KMS-11 (cell line): ENCODE results near the gene DSEL.

ENCODE experiments used
- H2AFZ ChIP-seq: fragments of 200-600 bp; sonication (generic); 2 replicates; pipeline ENCODE4 v1.6.1; 2016; ENCODE audit warnings: antibody characterized with exemption, mixed run types, low read depth
- H3K27ac ChIP-seq: fragments of 200-600 bp; sonication (generic); 2 replicates; pipeline ENCODE4 v1.6.1; 2016; ENCODE audit warnings: mild to moderate bottlenecking, mixed run types
- H3K27me3 ChIP-seq: fragments of 200-600 bp; sonication (generic); 2 replicates; pipeline ENCODE4 v1.6.1; 2017; ENCODE audit warnings: mild to moderate bottlenecking, low read depth, mixed run types, moderate library complexity; ENCODE audit not compliant: insufficient read depth
- H3K36me3 ChIP-seq: fragments of 200-600 bp; sonication (generic); 2 replicates; pipeline ENCODE4 v1.6.1; 2017; ENCODE audit warnings: mild to moderate bottlenecking, mixed run types; ENCODE audit not compliant: insufficient read depth
- H3K4me1 ChIP-seq: fragments of 200-600 bp; sonication (generic); 2 replicates; pipeline ENCODE4 v1.6.1; 2016; ENCODE audit warnings: mild to moderate bottlenecking, low read depth, mixed run types; ENCODE audit not compliant: poor library complexity, severe bottlenecking
- H3K4me2 ChIP-seq: fragments of 200-600 bp; sonication (generic); 2 replicates; pipeline ENCODE4 v1.7.0; 2016; ENCODE audit warnings: mild to moderate bottlenecking, mixed run types
- H3K4me3 ChIP-seq: fragments of 200-600 bp; sonication (generic); IDR thresholded peaks from 2 replicates; pipeline ENCODE4 v1.6.1; 2017; ENCODE audit warnings: low read depth, low read length, mixed read lengths; ENCODE audit not compliant: insufficient read depth
- H3K79me2 ChIP-seq: fragments of 200-600 bp; sonication (generic); 2 replicates; pipeline ENCODE4 v1.6.1; 2016; ENCODE audit warnings: low read depth, mixed run types; ENCODE audit not compliant: insufficient read depth
- H3K9ac ChIP-seq: fragments of 200-600 bp; sonication (generic); 2 replicates; pipeline ENCODE4 v1.6.1; 2016; ENCODE audit warnings: mild to moderate bottlenecking, mixed run types
- H4K20me1 ChIP-seq: fragments of 200-600 bp; sonication (generic); 2 replicates; pipeline ENCODE4 v1.6.1; 2016; ENCODE audit warnings: mild to moderate bottlenecking, mixed run types; ENCODE audit not compliant: insufficient read depth
- CTCF ChIP-seq: fragments of 200-600 bp; sonication (generic); conservative IDR thresholded peaks from 2 replicates; pipeline ENCODE4 v1.6.1; 2017; ENCODE audit warnings: low read depth, mild to moderate bottlenecking, antibody characterized with exemption, low read length, moderate library complexity, mixed read lengths

The DSEL gene

GRCh38 chr18:67464499-67464898, 52.0 kb downstream of the DSEL start:
- H3K4me1 ChIP-seq: no peaks in the 10 kb centered on the region
- H3K79me2 ChIP-seq: no peaks in the 10 kb centered on the region
- no peak overlapping the region for H2AFZ ChIP-seq
- H3K36me3 ChIP-seq: no peaks in the 10 kb centered on the region
- no peak overlapping the region for H3K4me3 ChIP-seq
- no peaks in the 10 kb centered on the region for H3K27me3 ChIP-seq
- H3K4me2 ChIP-seq: no peak overlapping the region
- TF ChIP-seq CTCF: no peak
- no peak overlapping the region for H3K9ac ChIP-seq
- no peak overlapping the region for H3K27ac ChIP-seq
- no peaks in the 10 kb centered on the region for H4K20me1 ChIP-seq

GRCh38 chr18:67463829-67464228, 52.7 kb downstream of the DSEL start:
- no peak overlapping the region for H3K4me2 ChIP-seq
- H2AFZ ChIP-seq: no peak overlapping the region
- H3K27me3 ChIP-seq: no peaks in the 10 kb centered on the region
- H3K4me1 ChIP-seq: no peaks in the 10 kb centered on the region
- no peak overlapping the region for H3K27ac ChIP-seq
- no peak overlapping the region for H3K9ac ChIP-seq
- H3K36me3 ChIP-seq: no peaks in the 10 kb centered on the region
- no peak for TF ChIP-seq CTCF
- no peaks in the 10 kb centered on the region for H4K20me1 ChIP-seq
- H3K79me2 ChIP-seq: no peaks in the 10 kb centered on the region
- no peak overlapping the region for H3K4me3 ChIP-seq

GRCh38 chr18:67456711-67457110, 59.8 kb downstream of the DSEL start:
- no peak for TF ChIP-seq CTCF
- Histone ChIP-seq H3K36me3 (no peaks in the 10 kb centered on the region), H3K4me3 (no peak overlapping the region), H2AFZ (no peak overlapping the region), H3K27ac (no peak overlapping the region), H3K4me2 (no peak overlapping the region), H3K4me1 (no peaks in the 10 kb centered on the region), H3K9ac (no peak overlapping the region), H3K27me3 (no peaks in the 10 kb centered on the region), H4K20me1 (no peaks in the 10 kb centered on the region), H3K79me2 (no peaks in the 10 kb centered on the region)
